Measurements from ENCODE around the gene TCEA2.
"Not testable (repeated sequence)": the region's sequence is repeated elsewhere in the genome, so short reads cannot be mapped to it uniquely, and the experiment has no call there.

TCEA2 gene

DNA sequence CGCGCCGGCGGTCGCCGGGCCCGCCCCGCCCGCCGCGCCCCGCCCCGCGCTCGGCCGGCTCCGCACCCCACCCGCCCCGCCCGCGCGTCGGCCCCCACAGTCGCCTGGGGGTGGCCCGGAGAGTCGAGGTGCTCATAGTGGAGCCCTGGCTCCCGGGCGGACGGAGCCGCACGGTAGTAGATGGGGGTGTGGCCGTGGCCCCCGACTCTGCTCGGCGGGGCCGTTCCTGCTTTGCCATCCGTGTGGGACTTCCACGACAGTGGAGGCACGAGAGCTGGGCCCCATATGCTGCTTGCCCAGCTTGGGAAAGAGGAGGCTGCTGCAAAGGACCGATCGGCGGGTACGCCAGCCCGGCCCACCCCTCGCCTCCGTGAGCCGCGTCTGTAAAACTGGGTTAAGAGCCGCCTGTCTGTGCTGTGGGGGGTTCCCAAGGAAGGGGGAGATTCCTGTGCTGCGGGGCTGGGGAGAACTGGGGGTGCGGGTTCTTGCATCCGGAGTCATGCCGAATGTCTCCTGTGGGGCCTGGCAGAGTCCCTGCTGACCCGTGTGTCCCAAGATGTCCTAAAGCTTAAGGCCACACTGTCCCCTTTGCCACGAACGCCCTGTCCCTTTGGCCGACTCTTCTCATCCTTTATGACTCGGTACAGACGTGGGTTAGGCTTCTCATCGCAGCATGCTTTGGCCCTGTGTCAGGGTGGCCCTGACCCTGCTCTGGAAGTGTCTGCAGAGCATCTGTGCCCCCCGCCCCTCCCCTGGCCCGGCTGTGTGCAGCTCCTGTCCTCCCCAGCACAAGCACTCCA, 17.2 kb downstream of the TCEA2 start, which contains the start of gene OPRL1:
OPRL1 (plus strand) TSS at position 70 of the 800 bp plus-strand sequence. CDS start 12,639 bp downstream, outside the sequence.
- Histone ChIP-seq H3K9me3 (ENCODE audit: control insufficient read depth, low read length) (no peaks in the 10 kb centered on the region), H3K27me3 (ENCODE audit: control insufficient read depth, insufficient read depth, low read length) (peaks cover 47% of the 10 kb centered on the region), H3K4me3 (ENCODE audit: low read length) (peak within 1 kb of the TSS; percentile 31), H3K4me1 (ENCODE audit: control insufficient read depth, insufficient read depth, low read length) (peaks cover 21% of the 10 kb centered on the region), H3K36me3 (ENCODE audit: control insufficient read depth, insufficient read depth, low read length) (no peaks in the 10 kb centered on the region), H3K9ac (ENCODE audit: low read length) (peak within 1 kb of the TSS; percentile 61)

DNA sequence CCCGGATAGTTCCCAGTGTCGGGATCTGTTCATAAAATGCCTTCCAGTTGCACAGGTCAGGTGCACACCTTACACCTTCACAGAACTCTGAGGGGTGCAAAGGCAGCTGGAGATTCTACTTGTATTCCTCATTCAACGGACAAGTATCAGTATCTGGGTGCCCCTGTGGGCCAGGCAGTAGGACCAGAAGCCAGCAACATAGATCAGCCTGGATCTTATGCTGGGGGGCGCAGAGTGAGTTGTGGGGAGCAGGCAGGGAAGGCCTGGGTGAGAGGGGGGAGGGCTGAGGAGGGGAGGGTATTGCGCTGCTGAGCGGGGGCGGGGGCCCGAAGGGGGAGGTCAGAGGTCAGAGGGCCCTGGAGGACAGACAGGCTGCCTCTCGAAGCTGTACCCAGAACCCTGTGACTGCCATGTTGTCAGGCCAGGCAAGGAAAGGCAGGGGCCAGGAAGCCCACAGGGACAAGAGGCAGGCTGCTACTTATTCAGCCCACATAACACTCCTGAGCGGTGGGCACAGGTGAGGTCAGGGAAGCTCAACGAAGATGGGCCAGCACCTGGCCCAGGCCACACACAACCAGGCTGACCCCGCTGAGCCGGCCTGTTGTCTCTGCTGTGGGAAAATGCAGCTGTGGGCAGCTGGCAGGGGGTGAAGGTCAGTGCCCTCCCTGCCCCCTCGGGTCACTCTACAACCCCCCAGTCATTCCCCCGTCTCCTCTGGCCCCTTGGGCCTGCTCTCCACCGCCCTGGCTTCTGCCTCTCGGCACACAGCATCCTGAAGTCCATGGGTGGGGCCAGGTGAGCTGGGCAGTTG, 18.0 kb downstream of the TCEA2 start:
- Histone ChIP-seq H3K27me3 (ENCODE audit: control insufficient read depth, insufficient read depth, low read length) (peaks cover 54% of the 10 kb centered on the region), H3K9me3 (ENCODE audit: control insufficient read depth, low read length) (no peaks in the 10 kb centered on the region), H3K4me1 (ENCODE audit: control insufficient read depth, insufficient read depth, low read length) (peaks cover 21% of the 10 kb centered on the region), H3K4me3 (ENCODE audit: low read length) (no peak overlapping the region), H3K36me3 (ENCODE audit: control insufficient read depth, insufficient read depth, low read length) (no peaks in the 10 kb centered on the region), H3K9ac (ENCODE audit: low read length) (no peak overlapping the region)

DNA sequence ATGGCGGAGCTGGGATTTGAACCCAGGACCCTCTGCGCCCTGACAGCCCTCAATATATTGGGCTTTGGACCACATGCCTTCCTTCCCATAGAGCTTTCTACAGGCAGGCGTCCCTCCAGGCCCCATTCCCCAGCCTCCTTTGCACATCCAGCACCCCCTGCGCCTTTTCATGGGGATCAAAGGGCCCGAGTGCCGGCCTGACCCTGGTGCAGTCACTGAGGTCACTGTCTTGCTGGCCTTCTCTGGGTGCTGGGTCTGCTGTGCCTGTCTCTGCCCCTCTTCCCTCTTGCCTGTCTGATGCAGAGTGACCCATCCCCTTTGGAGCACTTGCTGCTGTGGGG, 18.6 kb downstream of the TCEA2 start:
- Histone ChIP-seq H3K27me3 (ENCODE audit: control insufficient read depth, insufficient read depth, low read length) (peaks cover 58% of the 10 kb centered on the region), H3K9me3 (ENCODE audit: control insufficient read depth, low read length) (no peaks in the 10 kb centered on the region), H3K4me3 (ENCODE audit: low read length) (no peak overlapping the region), H3K4me1 (ENCODE audit: control insufficient read depth, insufficient read depth, low read length) (peaks cover 21% of the 10 kb centered on the region), H3K36me3 (ENCODE audit: control insufficient read depth, insufficient read depth, low read length) (no peaks in the 10 kb centered on the region), H3K9ac (ENCODE audit: low read length) (no peak overlapping the region)

DNA sequence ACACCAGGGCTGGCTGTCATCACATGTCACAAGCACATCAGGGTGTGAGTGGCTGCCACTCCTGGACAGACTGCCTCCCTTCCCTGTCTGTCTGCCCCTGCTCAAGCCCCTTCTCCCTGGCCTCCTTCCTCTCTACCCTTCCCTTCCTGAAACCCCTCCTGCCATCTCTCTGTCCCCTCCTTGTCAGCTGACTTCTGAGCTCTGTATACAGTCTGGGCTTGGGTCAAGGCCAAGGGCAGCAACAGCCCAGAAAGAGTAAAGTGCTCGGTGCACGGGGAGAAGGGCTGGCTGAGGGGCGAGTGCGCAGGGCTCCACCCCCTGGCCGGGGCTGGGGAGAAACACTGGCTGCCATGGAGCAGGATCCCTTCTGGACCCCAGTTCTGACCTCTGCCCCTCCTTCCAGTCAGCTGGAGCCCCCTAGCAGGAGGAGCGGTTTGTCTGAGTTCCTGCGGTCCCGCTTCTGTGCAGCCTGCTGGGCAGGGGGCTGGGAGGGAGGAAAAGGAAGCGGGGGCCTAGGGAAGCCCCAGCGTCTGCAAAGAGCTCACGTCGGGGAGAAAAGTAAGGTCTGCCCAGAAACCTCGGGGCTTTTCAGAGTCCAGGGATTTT, 19.2 kb downstream of the TCEA2 start:
- Histone ChIP-seq H3K27me3 (ENCODE audit: control insufficient read depth, insufficient read depth, low read length) (peaks cover 58% of the 10 kb centered on the region), H3K4me3 (ENCODE audit: low read length) (no peak overlapping the region), H3K4me1 (ENCODE audit: control insufficient read depth, insufficient read depth, low read length) (peaks cover 21% of the 10 kb centered on the region), H3K36me3 (ENCODE audit: control insufficient read depth, insufficient read depth, low read length) (no peaks in the 10 kb centered on the region), H3K9ac (ENCODE audit: low read length) (no peak overlapping the region), H3K9me3 (ENCODE audit: control insufficient read depth, low read length) (no peaks in the 10 kb centered on the region)

DNA sequence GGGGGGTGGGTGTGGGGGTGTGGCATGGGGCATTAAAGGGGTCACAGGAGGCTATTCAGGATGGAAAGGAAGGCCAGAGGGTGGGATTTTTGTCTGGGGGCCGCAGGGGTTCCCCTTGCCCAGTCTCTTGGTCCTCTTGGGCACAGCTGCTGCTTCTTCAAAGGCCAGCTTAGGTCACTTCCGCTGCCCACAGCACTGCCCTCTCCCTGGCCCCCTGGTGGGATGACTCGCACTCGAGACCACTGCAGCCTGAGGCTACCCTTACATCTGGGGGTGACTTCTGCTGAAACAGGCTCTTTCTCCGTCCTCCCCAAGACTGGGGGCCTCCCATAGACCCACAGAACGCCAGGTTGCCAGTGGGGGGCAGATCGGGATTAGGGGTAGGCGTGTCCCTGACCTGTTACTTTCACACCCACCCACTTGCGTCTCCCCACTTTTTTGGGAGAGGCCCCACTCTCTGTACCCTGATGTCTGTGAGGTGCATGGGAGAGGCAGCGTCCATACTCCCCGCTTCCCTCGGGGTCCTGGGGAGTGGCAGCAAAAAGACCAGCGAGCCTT, 19.9 kb downstream of the TCEA2 start:
- H3K27me3 ChIP-seq (ENCODE audit: control insufficient read depth, insufficient read depth, low read length), result peaks cover 58% of the 10 kb centered on the region
- H3K36me3 ChIP-seq (ENCODE audit: control insufficient read depth, insufficient read depth, low read length), result no peaks in the 10 kb centered on the region
- H3K9me3 ChIP-seq (ENCODE audit: control insufficient read depth, low read length), result no peaks in the 10 kb centered on the region
- no peak overlapping the region for H3K9ac ChIP-seq (ENCODE audit: low read length)
- H3K4me3 ChIP-seq (ENCODE audit: low read length), result no peak overlapping the region
- peaks cover 21% of the 10 kb centered on the region for H3K4me1 ChIP-seq (ENCODE audit: control insufficient read depth, insufficient read depth, low read length)

DNA sequence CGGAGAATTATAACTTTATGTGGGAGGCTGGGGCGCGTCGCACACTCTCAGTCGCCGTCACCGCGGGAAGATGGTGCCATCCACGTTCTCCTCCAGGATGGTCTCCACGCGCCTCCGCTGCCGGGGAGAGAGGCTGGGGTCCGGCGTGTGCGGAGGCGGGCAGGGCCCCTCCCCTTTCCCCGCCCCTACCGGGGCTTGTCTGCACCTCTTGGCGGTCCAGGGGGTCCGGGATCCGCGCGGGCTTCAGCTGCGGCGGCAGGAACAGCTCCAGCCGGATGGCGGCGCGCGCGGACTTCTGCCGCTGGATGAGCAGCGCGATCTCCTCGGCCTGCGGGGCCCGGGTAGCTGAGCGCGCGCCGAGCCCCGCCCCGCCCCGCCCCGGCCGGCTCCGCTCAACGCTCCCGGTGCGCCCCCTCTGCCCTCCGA, 20.4 kb downstream of the TCEA2 start:
- H3K9ac ChIP-seq (ENCODE audit: low read length), result no peak overlapping the region
- H3K4me1 ChIP-seq (ENCODE audit: control insufficient read depth, insufficient read depth, low read length), result peaks cover 18% of the 10 kb centered on the region
- no peak overlapping the region for H3K4me3 ChIP-seq (ENCODE audit: low read length)
- no peaks in the 10 kb centered on the region for H3K9me3 ChIP-seq (ENCODE audit: control insufficient read depth, low read length)
- no peaks in the 10 kb centered on the region for H3K36me3 ChIP-seq (ENCODE audit: control insufficient read depth, insufficient read depth, low read length)
- H3K27me3 ChIP-seq (ENCODE audit: control insufficient read depth, insufficient read depth, low read length), result peaks cover 57% of the 10 kb centered on the region

DNA sequence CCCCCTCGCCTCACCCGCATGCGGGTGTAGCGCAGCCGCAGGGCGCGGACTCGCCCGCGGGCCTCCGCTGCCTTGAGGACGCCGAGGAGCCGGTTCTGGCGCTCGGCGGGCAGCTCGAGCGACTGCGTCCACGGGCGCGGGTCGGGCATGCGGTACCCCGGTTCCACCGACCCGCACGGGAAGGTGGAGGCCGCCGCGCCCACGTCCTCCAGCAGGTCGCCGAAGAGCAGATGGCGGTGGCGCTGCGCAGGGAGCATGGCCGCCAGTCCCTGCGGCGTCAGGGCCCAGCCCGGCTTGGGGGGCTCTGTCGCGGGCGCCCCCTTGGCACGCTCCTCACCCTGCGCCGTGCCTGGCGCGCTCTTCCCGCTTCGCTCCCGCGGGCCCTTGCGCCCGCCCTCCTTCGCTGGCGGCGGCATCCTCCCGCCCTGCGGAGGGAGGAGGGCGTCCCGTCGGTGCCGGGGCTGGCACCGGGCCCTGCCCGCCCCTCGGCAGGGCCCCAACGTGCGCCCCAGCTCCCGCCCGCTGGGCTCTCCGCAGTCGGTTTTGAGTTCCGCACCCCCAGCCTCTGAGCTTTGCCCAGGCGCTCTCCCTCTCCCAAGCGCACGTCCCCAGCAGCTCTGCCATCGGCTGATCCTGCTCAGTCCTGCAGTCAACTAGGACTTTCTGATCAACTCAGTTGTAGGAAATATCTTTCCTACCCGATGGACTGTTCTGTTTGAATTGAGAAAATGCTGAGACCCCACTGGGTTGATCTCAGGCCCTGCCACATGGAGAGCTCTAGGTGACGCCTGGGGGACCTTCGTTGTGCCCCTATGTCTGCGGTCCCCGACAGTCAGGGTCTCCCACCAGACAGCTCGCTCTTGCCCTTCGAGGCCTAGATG, 21.0 kb downstream of the TCEA2 start, which contains the start of gene LKAAEAR1:
LKAAEAR1 (minus strand) TSS at position 595 of the 881 bp plus-strand sequence; CDS start at position 416, 179 bp downstream.
- Histone ChIP-seq H3K4me3 (ENCODE audit: low read length) (no peak within 1 kb of the TSS), H3K36me3 (ENCODE audit: control insufficient read depth, insufficient read depth, low read length) (no peaks in the 10 kb centered on the region), H3K9ac (ENCODE audit: low read length) (no peak within 1 kb of the TSS), H3K27me3 (ENCODE audit: control insufficient read depth, insufficient read depth, low read length) (peaks cover 50% of the 10 kb centered on the region), H3K9me3 (ENCODE audit: control insufficient read depth, low read length) (no peaks in the 10 kb centered on the region), H3K4me1 (ENCODE audit: control insufficient read depth, insufficient read depth, low read length) (peaks cover 12% of the 10 kb centered on the region)

DNA sequence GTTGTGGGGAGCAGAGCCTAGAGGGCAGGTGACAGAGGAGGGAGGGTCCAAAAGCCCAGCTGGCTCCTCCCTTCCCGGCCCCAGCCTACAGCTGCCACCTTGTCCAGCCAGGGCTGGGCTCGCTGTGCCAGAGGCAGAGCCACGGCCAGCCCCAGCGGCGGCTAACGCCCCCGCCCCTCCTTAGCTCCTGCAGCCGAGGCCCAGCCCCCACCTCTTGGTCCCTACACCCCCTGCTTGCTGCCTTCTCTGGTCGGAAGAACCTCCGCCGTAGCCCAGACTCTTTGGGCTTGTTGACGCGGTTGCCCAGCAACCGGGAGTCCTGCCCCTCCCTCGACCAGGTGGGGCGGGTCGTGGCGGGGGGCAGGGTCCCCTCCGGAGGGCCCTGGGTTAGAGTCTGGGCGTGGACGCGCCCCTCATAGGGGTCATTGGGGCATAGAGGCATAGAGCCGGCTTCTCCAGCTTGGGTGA, 21.7 kb downstream of the TCEA2 start:
- Histone ChIP-seq H3K9me3 (ENCODE audit: control insufficient read depth, low read length) (no peaks in the 10 kb centered on the region), H3K4me3 (ENCODE audit: low read length) (no peak overlapping the region), H3K27me3 (ENCODE audit: control insufficient read depth, insufficient read depth, low read length) (peaks cover 49% of the 10 kb centered on the region), H3K9ac (ENCODE audit: low read length) (no peak overlapping the region), H3K4me1 (ENCODE audit: control insufficient read depth, insufficient read depth, low read length) (peaks cover 7% of the 10 kb centered on the region), H3K36me3 (ENCODE audit: control insufficient read depth, insufficient read depth, low read length) (no peaks in the 10 kb centered on the region)

DNA sequence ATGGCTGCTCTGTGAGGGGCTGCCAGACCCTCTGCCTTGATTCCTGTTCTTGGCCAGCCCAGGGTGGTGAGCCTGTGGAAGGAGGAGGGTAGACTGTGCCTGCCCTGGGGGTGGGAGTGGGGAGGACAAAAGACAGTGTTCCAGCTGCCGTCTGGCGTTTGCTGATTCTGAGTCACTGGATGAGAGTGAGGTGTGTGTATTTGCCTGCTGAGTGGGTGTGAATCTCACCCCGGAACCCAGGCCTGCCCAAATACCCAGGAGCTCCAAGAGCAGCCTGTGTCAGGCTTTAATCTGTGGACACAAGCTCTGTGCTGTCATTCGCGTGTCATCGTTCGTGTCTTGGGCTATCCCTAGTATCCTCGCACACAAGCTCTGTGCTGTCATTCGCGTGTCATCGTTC, 23.8 kb downstream of the TCEA2 start:
- no peaks in the 10 kb centered on the region for H3K9me3 ChIP-seq (ENCODE audit: control insufficient read depth, low read length)
- peaks cover 7% of the 10 kb centered on the region for H3K4me1 ChIP-seq (ENCODE audit: control insufficient read depth, insufficient read depth, low read length)
- peaks cover 42% of the 10 kb centered on the region for H3K27me3 ChIP-seq (ENCODE audit: control insufficient read depth, insufficient read depth, low read length)
- H3K9ac ChIP-seq (ENCODE audit: low read length), result no peak overlapping the region
- H3K4me3 ChIP-seq (ENCODE audit: low read length), result no peak overlapping the region
- H3K36me3 ChIP-seq (ENCODE audit: control insufficient read depth, insufficient read depth, low read length), result no peaks in the 10 kb centered on the region

DNA sequence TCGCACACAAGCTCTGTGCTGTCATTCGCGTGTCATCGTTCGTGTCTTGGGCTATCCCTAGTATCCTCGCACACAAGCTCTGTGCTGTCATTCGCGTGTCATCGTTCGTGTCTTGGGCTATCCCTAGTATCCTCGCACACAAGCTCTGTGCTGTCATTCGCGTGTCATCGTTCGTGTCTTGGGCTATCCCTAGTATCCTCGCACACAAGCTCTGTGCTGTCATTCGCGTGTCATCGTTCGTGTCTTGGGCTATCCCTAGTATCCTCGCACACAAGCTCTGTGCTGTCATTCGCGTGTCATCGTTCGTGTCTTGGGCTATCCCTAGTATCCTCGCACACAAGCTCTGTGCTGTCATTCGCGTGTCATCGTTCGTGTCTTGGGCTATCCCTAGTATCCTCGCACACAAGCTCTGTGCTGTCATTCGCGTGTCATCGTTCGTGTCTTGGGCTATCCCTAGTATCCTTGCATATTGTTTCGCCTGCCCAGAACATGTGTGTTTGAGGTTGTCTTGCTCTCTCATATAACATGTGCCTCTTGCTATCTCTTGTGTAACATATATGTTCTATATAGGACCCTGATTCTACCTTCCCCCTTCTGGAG, 24.3 kb downstream of the TCEA2 start:
- H3K36me3 ChIP-seq (ENCODE audit: control insufficient read depth, insufficient read depth, low read length); H3K4me3 ChIP-seq (ENCODE audit: low read length); H3K4me1 ChIP-seq (ENCODE audit: control insufficient read depth, insufficient read depth, low read length); H3K9me3 ChIP-seq (ENCODE audit: control insufficient read depth, low read length); H3K9ac ChIP-seq (ENCODE audit: low read length): not testable (repeated sequence)
- peaks cover 37% of the 10 kb centered on the region for H3K27me3 ChIP-seq (ENCODE audit: control insufficient read depth, insufficient read depth, low read length)

DNA sequence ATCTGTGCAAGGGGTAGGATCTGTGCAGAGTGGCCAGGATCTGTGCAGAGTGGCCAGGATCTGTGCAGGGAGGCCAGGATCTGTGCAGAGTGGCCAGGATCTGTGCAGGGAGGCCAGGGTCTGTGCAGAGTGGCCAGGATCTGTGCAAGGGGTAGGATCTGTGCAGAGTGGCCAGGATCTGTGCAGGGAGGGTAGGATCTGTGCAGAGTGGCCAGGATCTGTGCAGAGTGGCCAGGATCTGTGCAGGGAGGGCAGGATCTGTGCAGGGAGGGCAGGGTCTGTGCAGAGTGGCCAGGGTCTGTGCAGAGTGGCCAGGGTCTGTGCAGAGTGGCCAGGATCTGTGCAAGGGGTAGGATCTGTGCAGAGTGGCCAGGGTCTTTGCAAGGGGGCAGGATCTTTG, 25.6 kb downstream of the TCEA2 start:
- H3K9ac ChIP-seq (ENCODE audit: low read length); H3K9me3 ChIP-seq (ENCODE audit: control insufficient read depth, low read length); H3K4me3 ChIP-seq (ENCODE audit: low read length); H3K4me1 ChIP-seq (ENCODE audit: control insufficient read depth, insufficient read depth, low read length); H3K36me3 ChIP-seq (ENCODE audit: control insufficient read depth, insufficient read depth, low read length): not testable (repeated sequence)
- peaks cover 32% of the 10 kb centered on the region for H3K27me3 ChIP-seq (ENCODE audit: control insufficient read depth, insufficient read depth, low read length)
